HepG2 (cell line): ENCODE results near the gene MGMT. TPM values are rescaled to one million over a fixed set of nuclear protein-coding genes. Genes with fewer than 3 reads are reported as not detected.

Experiments
- ATAC-seq: fragments of 200-7000 bp; cut with Tn5 transposase; 3 replicates; pipeline ENCODE4 v1.9.1; 2020; ENCODE audit warnings: mild to moderate bottlenecking, moderate library complexity
- BruUV-seq: library from RNA; stranded (reverse); fragments of 400-500 nt; replicated peaks from 2 replicates; lab custom pipeline; 2021; lab: Mats Ljungman, UMichigan
- CTCF ChIA-PET: fragments of 300-600 bp; formaldehyde crosslinking; extraction: SDS; loops from one replicate; lab custom pipeline; 2021; ENCODE audit warnings: low total read pairs, inconsistent platforms, low intra/inter-chr PET ratio; lab: Yijun Ruan, JAX
- POLR2A ChIA-PET: fragments of 350-600 bp; sonication (Branson Sonifier 250); formaldehyde crosslinking; loops from one replicate; lab custom pipeline; 2020; ENCODE audit warnings: antibody characterized with exemption, inconsistent platforms; lab: Yijun Ruan, JAX
- DNase-seq: peaks from one replicate; pipeline ENCODE4 v3.0.0-alpha.2; 2015; ENCODE audit warnings: low spot score
- FAIRE-seq: peaks from 3 replicates; lab custom pipeline; 2011; peaks lifted over from hg19 to GRCh38; lab: Jason Lieb, UNC
- H2AFZ ChIP-seq: one replicate; pipeline ENCODE4 v1.6.1; 2011; ENCODE audit warnings: low read length, inconsistent platforms
- H3K27ac ChIP-seq: fragments of 300-600 bp; 3 replicates; pipeline ENCODE4 v1.8.0; 2011; ENCODE audit warnings: mixed run types, mild to moderate bottlenecking, mixed read lengths, low read length, inconsistent platforms; ENCODE audit not compliant: insufficient read depth; ENCODE audit errors: extremely low read length
- H3K27me3 ChIP-seq, 2 experiments: fragments of 200-600 bp in 1 of 2; 2 replicates in 1 of 2; 3 replicates in 1 of 2; pipeline versions ENCODE4 v1.6.0 to v1.8.0; 2011; ENCODE audit warnings: low read length in 2 of 2, mild to moderate bottlenecking in 2 of 2, moderate library complexity in 2 of 2, inconsistent platforms in 1 of 2; ENCODE audit not compliant: insufficient read depth in 2 of 2, control insufficient read depth in 1 of 2
- H3K36me3 ChIP-seq, 2 experiments: fragments of 200-600 bp in 1 of 2; replicated peaks in 1 of 2; 2 replicates in 1 of 2; 3 replicates in 1 of 2; pipeline versions ENCODE4 v1.5.1 to v1.8.0; 2011; ENCODE audit warnings: low read length in 2 of 2, inconsistent platforms in 1 of 2; ENCODE audit not compliant: insufficient read depth in 2 of 2, control insufficient read depth in 1 of 2
- H3K4me1 ChIP-seq: 2 replicates; pipeline ENCODE4 v1.5.1; 2012; ENCODE audit warnings: low read length, inconsistent platforms; ENCODE audit not compliant: insufficient read depth
- H3K4me2 ChIP-seq: 2 replicates; pipeline ENCODE4 v1.6.0; 2011; ENCODE audit warnings: low read depth, low read length, inconsistent platforms
- H3K4me3 ChIP-seq, 3 experiments: fragments of 200-600 bp in 1 of 3; sonication (generic), shearing (Covaris generic) in 1 of 3; replicated peaks in 1 of 3; 2 replicates each; pipeline ENCODE4 v1.5.1; 2011 to 2016; ENCODE audit warnings: low read length in 3 of 3, inconsistent platforms in 2 of 3, low read depth in 2 of 3, mild to moderate bottlenecking in 2 of 3, control low read depth in 1 of 3, mixed read lengths in 1 of 3; ENCODE audit not compliant: insufficient read depth in 1 of 3
- H3K79me2 ChIP-seq: one replicate; pipeline ENCODE4 v1.6.1; 2011; ENCODE audit warnings: low read length, inconsistent platforms; ENCODE audit not compliant: insufficient read depth
- H3K9ac ChIP-seq: 2 replicates; pipeline ENCODE4 v1.6.0; 2011; ENCODE audit warnings: mild to moderate bottlenecking, low read depth, low read length, inconsistent platforms; ENCODE audit not compliant: insufficient read depth
- H3K9me3 ChIP-seq: 2 replicates; pipeline ENCODE4 v1.5.1; 2012; ENCODE audit warnings: mild to moderate bottlenecking, low read length
- H4K20me1 ChIP-seq: 2 replicates; pipeline ENCODE4 v1.6.0; 2011; ENCODE audit warnings: inconsistent platforms, mild to moderate bottlenecking, low read length, moderate library complexity; ENCODE audit not compliant: insufficient read depth
- ARNT ChIP-seq: fragments of 450-650 bp; IDR thresholded peaks from 2 replicates; pipeline ENCODE4 v1.6.1; 2017
- ATF1 ChIP-seq: IDR thresholded peaks from 2 replicates; pipeline ENCODE4 v1.6.1; 2016; ENCODE audit warnings: mild to moderate bottlenecking, control low read depth
- CCDC6 ChIP-seq: sonication (generic); formaldehyde crosslinking; IDR thresholded peaks from 2 replicates; pipeline ENCODE4 v1.8.1; 2022; ENCODE audit warnings: mild to moderate bottlenecking, missing genetic modification reagents, moderate library complexity
- GTF3A ChIP-seq: sonication (generic); formaldehyde crosslinking; conservative IDR thresholded peaks from 2 replicates; pipeline ENCODE4 v1.4.0; 2020; ENCODE audit warnings: mild to moderate bottlenecking, missing genetic modification reagents
- NAIF1 ChIP-seq: sonication (generic); formaldehyde crosslinking; IDR thresholded peaks from 2 replicates; pipeline ENCODE4 v1.5.0; 2020; ENCODE audit warnings: mild to moderate bottlenecking, missing genetic modification reagents, borderline replicate concordance
- NFRKB ChIP-seq: fragments of 450-650 bp; IDR thresholded peaks from 2 replicates; pipeline ENCODE4 v1.6.1; 2017
- NR1H2 ChIP-seq: sonication (generic); formaldehyde crosslinking; IDR thresholded peaks from 2 replicates; pipeline ENCODE4 v1.8.1; 2022; ENCODE audit warnings: low read depth, missing genetic modification reagents, borderline replicate concordance
- ZNF121 ChIP-seq: sonication (generic); formaldehyde crosslinking; IDR thresholded peaks from 2 replicates; pipeline ENCODE4 v1.5.0; 2020; ENCODE audit warnings: mild to moderate bottlenecking, missing genetic modification reagents
- ZNF34 ChIP-seq: sonication (generic); formaldehyde crosslinking; IDR thresholded peaks from 2 replicates; pipeline ENCODE4 v1.4.0; 2020; ENCODE audit warnings: mild to moderate bottlenecking, missing genetic modification reagents, borderline replicate concordance
- ZNF543 ChIP-seq: sonication (generic); formaldehyde crosslinking; IDR thresholded peaks from 2 replicates; pipeline ENCODE4 v1.4.0; 2020; ENCODE audit warnings: mild to moderate bottlenecking, missing genetic modification reagents
- ZNF777 ChIP-seq: sonication (generic); formaldehyde crosslinking; IDR thresholded peaks from 2 replicates; pipeline ENCODE4 v1.4.0; 2020; ENCODE audit warnings: missing genetic modification reagents
- WGBS: methylation state at CpG from one replicate; pipeline ENCODE4 v1.1.6; 2017; ENCODE audit warnings: low lambda C conversion rate; 5-methylcytosine and 5-hydroxymethylcytosine counted together
- in situ Hi-C: cut with HindIII; loops from 2 replicates; pipeline ENCODE4 v1.10.0; 2017; ENCODE audit warnings: low pct_unique_long_range_greater_than_20kb; ENCODE audit not compliant: extremely low pct_ligation_motif_present
- intact Hi-C: fragments of 100-400 bp; cut with micrococcal nuclease; formaldehyde crosslinking; loops from one replicate; pipeline ENCODE4 v1.10.0; 2022; ENCODE audit not compliant: unreplicated experiment
- polyA plus RNA-seq, 8 experiments: library from polyadenylated mRNA; depleted of rRNA in 3 of 8; stranded (reverse) in 7 of 8; unstranded in 1 of 8; fragments of >200 nt; fragmentation: Illumina TruSeq in 4 of 8; extraction: Trizol in 4 of 8; gene quantifications; 2 replicates each; pipeline versions ENCODE4 v1.2.1 to v1.2.3, GENCODE V29; 2011 to 2016; ENCODE audit warnings: low read depth in 4 of 8, missing spikeins in 1 of 8, mixed read lengths in 1 of 8; ENCODE audit not compliant: insufficient read depth in 1 of 8
- total RNA-seq, 5 experiments: library from RNA; depleted of rRNA; stranded (reverse); fragments of >200 nt; fragmentation: Illumina TruSeq; extraction: Trizol; gene quantifications; 2 replicates each; pipeline ENCODE4 v1.2.3, GENCODE V29; 2016; ENCODE audit warnings: low read depth in 1 of 5
- TF ChIP-seq, protein P1 (sequence below): sonication (generic); formaldehyde crosslinking; IDR thresholded peaks from 2 replicates; pipeline ENCODE4 v1.5.0; 2020; ENCODE audit warnings: mild to moderate bottlenecking, missing genetic modification reagents
- TF ChIP-seq, protein P2 (sequence below): sonication (generic); formaldehyde crosslinking; IDR thresholded peaks from 2 replicates; pipeline ENCODE4 v1.5.0; 2020; ENCODE audit warnings: missing genetic modification reagents, mild to moderate bottlenecking, borderline replicate concordance
- TF ChIP-seq, protein P3 (sequence below): IDR thresholded peaks from 2 replicates; pipeline ENCODE4 v1.6.1; 2018; ENCODE audit warnings: missing genetic modification reagents

MGMT gene
- total and polyA plus RNA-seq, 2 of the 13 experiments (the other 11 are each of a cell fraction or from before 2014, with no cell fraction given), result 12.0 to 19.5 TPM

DNA sequence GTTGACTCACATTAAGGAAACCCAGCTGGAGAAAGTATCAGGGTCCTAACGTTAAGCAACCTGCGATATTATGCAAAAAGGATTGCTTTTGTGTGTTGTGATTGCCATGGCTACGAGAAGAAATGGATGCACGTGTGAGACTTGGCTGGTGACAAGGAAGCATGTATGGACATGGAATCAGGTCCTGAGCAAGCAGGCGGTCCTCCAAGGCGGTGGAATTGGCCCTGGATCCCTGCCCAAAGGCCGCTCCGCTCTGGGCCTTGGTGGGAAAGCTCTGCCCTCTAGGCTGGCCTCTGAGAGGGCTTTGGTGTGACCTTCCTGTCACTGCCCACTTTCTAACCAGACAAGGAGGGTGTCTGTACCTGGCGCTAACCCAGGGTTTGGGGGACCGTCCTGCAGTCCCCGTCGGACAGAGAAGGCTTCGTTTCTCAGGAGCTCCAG, 305.0 kb downstream of the MGMT start (continued):
- TF ChIP-seq, protein P1, sequence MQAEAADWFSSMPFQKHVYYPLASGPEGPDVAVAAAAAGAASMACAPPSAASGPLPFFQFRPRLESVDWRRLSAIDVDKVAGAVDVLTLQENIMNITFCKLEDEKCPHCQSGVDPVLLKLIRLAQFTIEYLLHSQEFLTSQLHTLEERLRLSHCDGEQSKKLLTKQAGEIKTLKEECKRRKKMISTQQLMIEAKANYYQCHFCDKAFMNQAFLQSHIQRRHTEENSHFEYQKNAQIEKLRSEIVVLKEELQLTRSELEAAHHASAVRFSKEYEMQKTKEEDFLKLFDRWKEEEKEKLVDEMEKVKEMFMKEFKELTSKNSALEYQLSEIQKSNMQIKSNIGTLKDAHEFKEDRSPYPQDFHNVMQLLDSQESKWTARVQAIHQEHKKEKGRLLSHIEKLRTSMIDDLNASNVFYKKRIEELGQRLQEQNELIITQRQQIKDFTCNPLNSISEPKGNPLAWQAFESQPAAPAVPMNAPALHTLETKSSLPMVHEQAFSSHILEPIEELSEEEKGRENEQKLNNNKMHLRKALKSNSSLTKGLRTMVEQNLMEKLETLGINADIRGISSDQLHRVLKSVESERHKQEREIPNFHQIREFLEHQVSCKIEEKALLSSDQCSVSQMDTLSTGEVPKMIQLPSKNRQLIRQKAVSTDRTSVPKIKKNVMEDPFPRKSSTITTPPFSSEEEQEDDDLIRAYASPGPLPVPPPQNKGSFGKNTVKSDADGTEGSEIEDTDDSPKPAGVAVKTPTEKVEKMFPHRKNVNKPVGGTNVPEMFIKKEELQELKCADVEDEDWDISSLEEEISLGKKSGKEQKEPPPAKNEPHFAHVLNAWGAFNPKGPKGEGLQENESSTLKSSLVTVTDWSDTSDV (CRISPR knock-in tag), result no peak

DNA sequence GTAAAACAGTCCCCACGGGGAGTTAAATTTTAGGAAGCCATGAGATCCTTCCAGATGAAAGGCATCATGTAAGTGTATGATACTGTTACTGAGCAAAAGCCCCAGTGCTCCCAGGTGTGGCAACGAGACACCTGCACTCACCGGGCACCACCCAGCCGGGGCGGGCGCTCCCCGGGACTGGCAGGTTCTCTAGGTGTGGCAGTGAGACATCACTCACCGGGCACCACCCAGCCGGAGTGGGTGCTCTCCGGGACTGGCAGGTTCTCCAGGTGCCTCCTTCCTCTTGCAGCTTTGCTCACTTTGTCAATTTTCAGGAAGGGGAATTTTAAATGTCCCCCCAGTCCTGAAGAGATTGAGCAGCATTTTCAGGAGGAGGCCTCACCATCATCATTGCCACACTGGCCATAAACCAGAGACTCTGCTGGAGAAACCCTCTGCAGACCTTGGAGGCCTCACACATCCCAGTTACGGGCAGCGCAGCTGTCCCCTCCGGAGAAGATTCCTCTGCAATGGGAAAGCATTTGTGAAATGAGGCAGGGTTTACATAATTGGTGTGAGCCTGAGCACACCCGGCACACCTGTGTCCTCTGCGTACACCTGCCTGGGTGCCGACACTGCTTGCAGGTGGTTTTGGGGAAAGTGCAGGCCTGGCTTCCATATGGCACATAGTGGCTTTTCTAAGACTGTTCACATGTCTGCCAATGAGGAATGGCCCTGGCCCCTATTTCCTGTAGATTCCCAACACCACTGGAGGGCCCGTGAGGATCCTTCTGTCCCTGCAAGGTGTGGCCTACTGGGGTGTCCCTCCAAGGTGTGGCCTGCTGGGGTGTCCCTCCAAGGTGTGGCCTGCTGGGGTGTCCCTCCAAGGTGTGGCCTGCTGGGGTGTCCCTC, 305.7 kb downstream of the MGMT start:
- no peak for ATAC-seq
- H3K4me3 ChIP-seq, result no peak overlapping the region
- no peaks in the 10 kb centered on the region for H3K4me1 ChIP-seq
- TF ChIP-seq NR1H2, result no peak
- TF ChIP-seq CCDC6, result no peak
- TF ChIP-seq, protein P2, sequence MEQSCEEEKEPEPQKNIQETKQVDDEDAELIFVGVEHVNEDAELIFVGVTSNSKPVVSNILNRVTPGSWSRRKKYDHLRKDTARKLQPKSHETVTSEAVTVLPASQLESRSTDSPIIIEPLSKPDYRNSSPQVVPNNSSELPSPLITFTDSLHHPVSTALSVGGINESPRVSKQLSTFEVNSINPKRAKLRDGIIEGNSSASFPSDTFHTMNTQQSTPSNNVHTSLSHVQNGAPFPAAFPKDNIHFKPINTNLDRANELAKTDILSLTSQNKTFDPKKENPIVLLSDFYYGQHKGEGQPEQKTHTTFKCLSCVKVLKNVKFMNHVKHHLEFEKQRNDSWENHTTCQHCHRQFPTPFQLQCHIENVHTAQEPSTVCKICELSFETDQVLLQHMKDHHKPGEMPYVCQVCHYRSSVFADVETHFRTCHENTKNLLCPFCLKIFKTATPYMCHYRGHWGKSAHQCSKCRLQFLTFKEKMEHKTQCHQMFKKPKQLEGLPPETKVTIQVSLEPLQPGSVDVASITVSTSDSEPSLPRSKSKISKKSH (CRISPR knock-in tag), result no peak
- no peak for TF ChIP-seq ZNF34
- TF ChIP-seq, protein P3, sequence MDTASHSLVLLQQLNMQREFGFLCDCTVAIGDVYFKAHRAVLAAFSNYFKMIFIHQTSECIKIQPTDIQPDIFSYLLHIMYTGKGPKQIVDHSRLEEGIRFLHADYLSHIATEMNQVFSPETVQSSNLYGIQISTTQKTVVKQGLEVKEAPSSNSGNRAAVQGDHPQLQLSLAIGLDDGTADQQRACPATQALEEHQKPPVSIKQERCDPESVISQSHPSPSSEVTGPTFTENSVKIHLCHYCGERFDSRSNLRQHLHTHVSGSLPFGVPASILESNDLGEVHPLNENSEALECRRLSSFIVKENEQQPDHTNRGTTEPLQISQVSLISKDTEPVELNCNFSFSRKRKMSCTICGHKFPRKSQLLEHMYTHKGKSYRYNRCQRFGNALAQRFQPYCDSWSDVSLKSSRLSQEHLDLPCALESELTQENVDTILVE (CRISPR knock-in tag), result no peak
- no peak for TF ChIP-seq NAIF1 (CRISPR knock-in tag)
- no peak for TF ChIP-seq ATF1 (CRISPR knock-in tag)
- TF ChIP-seq ZNF543 (CRISPR knock-in tag), result no peak
- no peak for TF ChIP-seq ZNF777
- no peak for TF ChIP-seq ZNF121 (CRISPR knock-in tag)
- no peak for TF ChIP-seq GTF3A
- TF ChIP-seq ARNT, result no peak
- no peak for TF ChIP-seq NFRKB
- TF ChIP-seq, all 625 proteins: peak for 0
- H3K4me2 ChIP-seq, result no peak overlapping the region
- no peak overlapping the region for H2AFZ ChIP-seq
- no peak for DNase-seq
- WGBS, result 68% methylated on average over 7 of the region's 17 CpGs
- intact Hi-C loops (no loop called here), in situ Hi-C loops (no loop called here)
- no peaks in the 10 kb centered on the region for H3K27me3 ChIP-seq
- no peaks in the 10 kb centered on the region for H3K9me3 ChIP-seq
- H3K79me2 ChIP-seq, result no peaks in the 10 kb centered on the region
- H3K36me3 ChIP-seq, result no peaks in the 10 kb centered on the region
- BruUV-seq, result no TSS peak
- ChIA-PET CTCF (no interaction called here), POLR2A (no interaction called here)
- no peak overlapping the region for H3K27ac ChIP-seq
- FAIRE-seq, result no peak
- no peaks in the 10 kb centered on the region for H4K20me1 ChIP-seq
- H3K9ac ChIP-seq, result no peak overlapping the region
